ENCODE measurements around the gene NME2. TPM values are rescaled to one million over a fixed set of nuclear protein-coding genes. Genes with fewer than 3 reads are reported as not detected.

The NME2 gene
- polyA plus RNA-seq, 1 donor (not counting 4 experiments of a cell fraction or from before 2014, with no cell fraction given): 1,260 TPM

- H3K9me3 ChIP-seq (ENCODE audit: control insufficient read depth, low read depth, low read length): no peaks in the 10 kb centered on the region
- no peaks in the 10 kb centered on the region for H3K9me1 ChIP-seq (ENCODE audit: control insufficient read depth, extremely low read depth, insufficient read depth, low read length)
- TF ChIP-seq EZH2 (IDR thresholded peaks at IDR 0.05; ENCODE audit: low read length) (no peak), CTCF (optimal IDR thresholded peaks at IDR 0.05 in 1 of 3, IDR thresholded peaks at IDR 0.05 in 1 of 3, conservative IDR thresholded peaks at IDR 0.05 in 1 of 3; ENCODE audit: extremely low read depth in 1 of 3, insufficient read depth in 2 of 3, low read length in 3 of 3) (peak; percentile 61 to 86 (median 71))
- H4K20me1 ChIP-seq (ENCODE audit: control insufficient read depth, extremely low read depth, insufficient read depth, low read length): peaks cover 3% of the 10 kb centered on the region
- peak overlapping the region; percentile 42 for H2AFZ ChIP-seq (ENCODE audit: control insufficient read depth, low read length)
- H3K4me1 ChIP-seq (ENCODE audit: control insufficient read depth, extremely low read depth, insufficient read depth, low read length): peaks cover 18% of the 10 kb centered on the region
- dilution Hi-C loops (cut with MboI; ENCODE audit: extremely low pct_ligation_motif_present, low sequenced_read_pairs): no loop called here
- DNase-seq (ENCODE audit: low read depth, low spot score): no peak
- peak overlapping the region; percentile 90 to 96 (median 95) for H3K4me3 ChIP-seq (ENCODE audit: control insufficient read depth in 2 of 3, extremely low read depth in 1 of 3, insufficient read depth in 2 of 3, low read depth in 1 of 3, low read length in 3 of 3)
- peaks cover 26% of the 10 kb centered on the region for H3K79me2 ChIP-seq (ENCODE audit: control insufficient read depth, insufficient read depth, low read length)
- H3K9ac ChIP-seq (ENCODE audit: control insufficient read depth, extremely low read depth, insufficient read depth, low read length): peak overlapping the region; percentile 96
- peak overlapping the region; percentile 90 for H3K4me2 ChIP-seq (ENCODE audit: control insufficient read depth, extremely low read depth, insufficient read depth, low read depth, low read length)
- peak overlapping the region; percentile 88 for H3K27ac ChIP-seq (ENCODE audit: control insufficient read depth, insufficient read depth, low read length)
- no peaks in the 10 kb centered on the region for H3K27me3 ChIP-seq (ENCODE audit: control insufficient read depth, extremely low read depth, insufficient read depth, low read length)
- FAIRE-seq: no peak
- H3K36me3 ChIP-seq (ENCODE audit: control insufficient read depth in 2 of 2, extremely low read depth in 1 of 2, insufficient read depth in 2 of 2, low read length in 2 of 2): peaks cover 27 to 30% of the 10 kb centered on the region in 2 experiments
These were observed 1.0 kb downstream of the NME2 start for GRCh38 chr17:51166987-51167931.

GRCh38 chr17:51169340-51169739 lies 3.1 kb downstream of the NME2 start:
- Histone ChIP-seq H3K9ac (ENCODE audit: control insufficient read depth, extremely low read depth, insufficient read depth, low read length) (no peak overlapping the region), H4K20me1 (ENCODE audit: control insufficient read depth, extremely low read depth, insufficient read depth, low read length) (peaks cover 3% of the 10 kb centered on the region), H3K9me3 (ENCODE audit: control insufficient read depth, low read depth, low read length) (no peaks in the 10 kb centered on the region), H2AFZ (ENCODE audit: control insufficient read depth, low read length) (no peak overlapping the region), H3K27ac (ENCODE audit: control insufficient read depth, insufficient read depth, low read length) (no peak overlapping the region), H3K4me1 (ENCODE audit: control insufficient read depth, extremely low read depth, insufficient read depth, low read length) (peaks cover 18% of the 10 kb centered on the region), H3K4me2 (ENCODE audit: control insufficient read depth, extremely low read depth, insufficient read depth, low read depth, low read length) (no peak overlapping the region), H3K36me3 (ENCODE audit: control insufficient read depth in 2 of 2, extremely low read depth in 1 of 2, insufficient read depth in 2 of 2, low read length in 2 of 2) (peaks cover 24 to 25% of the 10 kb centered on the region in 2 experiments), H3K79me2 (ENCODE audit: control insufficient read depth, insufficient read depth, low read length) (peaks cover 26% of the 10 kb centered on the region), H3K9me1 (ENCODE audit: control insufficient read depth, extremely low read depth, insufficient read depth, low read length) (no peaks in the 10 kb centered on the region), H3K4me3 (ENCODE audit: control insufficient read depth in 2 of 3, extremely low read depth in 1 of 3, insufficient read depth in 2 of 3, low read depth in 1 of 3, low read length in 3 of 3) (no peak overlapping the region), H3K27me3 (ENCODE audit: control insufficient read depth, extremely low read depth, insufficient read depth, low read length) (no peaks in the 10 kb centered on the region)
- dilution Hi-C loops (cut with MboI; ENCODE audit: extremely low pct_ligation_motif_present, low sequenced_read_pairs): no loop called here
- FAIRE-seq: no peak
- no peak for TF ChIP-seq CTCF (optimal IDR thresholded peaks at IDR 0.05 in 1 of 3, IDR thresholded peaks at IDR 0.05 in 1 of 3, conservative IDR thresholded peaks at IDR 0.05 in 1 of 3; ENCODE audit: extremely low read depth in 1 of 3, insufficient read depth in 2 of 3, low read length in 3 of 3)
- TF ChIP-seq EZH2 (IDR thresholded peaks at IDR 0.05; ENCODE audit: low read length): no peak
- no peak for DNase-seq (ENCODE audit: low read depth, low spot score)

Measured in keratinocyte (primary cell).